ENCODE data around the gene PROB1. TPM values are rescaled to one million over a fixed set of nuclear protein-coding genes. Genes with fewer than 3 reads are reported as not detected.

Gene PROB1
- total and polyA plus RNA-seq, 2 of the 8 experiments (the other 6 are each of a cell fraction or from before 2014, with no cell fraction given): 0.89 to 3.1 TPM

- TF ChIP-seq E2F6 (IDR thresholded peaks at IDR 0.05) (no peak), BACH1 (IDR thresholded peaks at IDR 0.05; ENCODE audit: low read length) (no peak), FOSL1 (IDR thresholded peaks at IDR 0.05; ENCODE audit: insufficient read depth, low read depth, low read length) (no peak)
Observed at GRCh38 chr5:139382807-139383206, 12.1 kb downstream of the PROB1 start (continued).
